Erythroblast (primary cell): ENCODE measurements around the gene NUTM2F.

Experiments used
- GATA1 ChIP-seq: IDR thresholded peaks from 2 replicates; pipeline ENCODE4 v1.6.1; 2011; ENCODE audit warnings: low read depth, mild to moderate bottlenecking, control low read depth, low read length, moderate library complexity
- POLR2A ChIP-seq: IDR thresholded peaks from 2 replicates; pipeline ENCODE4 v1.6.1; 2011; ENCODE audit warnings: mild to moderate bottlenecking, low read length

GRCh38 chr9:94300470-94301301 is 27.8 kb downstream of the NUTM2F start:
- TF ChIP-seq POLR2A (no peak), GATA1 (no peak)
